HepG2 (cell line): ENCODE results near the gene CELSR3. TPM values are rescaled to one million over a fixed set of nuclear protein-coding genes. Genes with fewer than 3 reads are reported as not detected.

Experiments
- ATAC-seq: fragments of 200-7000 bp; cut with Tn5 transposase; 3 replicates; pipeline ENCODE4 v1.9.1; 2020; ENCODE audit warnings: mild to moderate bottlenecking, moderate library complexity
- BruUV-seq: library from RNA; stranded (reverse); fragments of 400-500 nt; replicated peaks from 2 replicates; lab custom pipeline; 2021; lab: Mats Ljungman, UMichigan
- CTCF ChIA-PET: fragments of 300-600 bp; formaldehyde crosslinking; extraction: SDS; loops from one replicate; lab custom pipeline; 2021; ENCODE audit warnings: low total read pairs, inconsistent platforms, low intra/inter-chr PET ratio; lab: Yijun Ruan, JAX
- POLR2A ChIA-PET: fragments of 350-600 bp; sonication (Branson Sonifier 250); formaldehyde crosslinking; loops from one replicate; lab custom pipeline; 2020; ENCODE audit warnings: antibody characterized with exemption, inconsistent platforms; lab: Yijun Ruan, JAX
- DNase-seq: peaks from one replicate; pipeline ENCODE4 v3.0.0-alpha.2; 2015; ENCODE audit warnings: low spot score
- FAIRE-seq: peaks from 3 replicates; lab custom pipeline; 2011; peaks lifted over from hg19 to GRCh38; lab: Jason Lieb, UNC
- H2AFZ ChIP-seq: one replicate; pipeline ENCODE4 v1.6.1; 2011; ENCODE audit warnings: low read length, inconsistent platforms
- H3K27ac ChIP-seq: fragments of 300-600 bp; 3 replicates; pipeline ENCODE4 v1.8.0; 2011; ENCODE audit warnings: mixed run types, mild to moderate bottlenecking, mixed read lengths, low read length, inconsistent platforms; ENCODE audit not compliant: insufficient read depth; ENCODE audit errors: extremely low read length
- H3K27me3 ChIP-seq, 2 experiments: fragments of 200-600 bp in 1 of 2; 2 replicates in 1 of 2; 3 replicates in 1 of 2; pipeline versions ENCODE4 v1.6.0 to v1.8.0; 2011; ENCODE audit warnings: low read length in 2 of 2, mild to moderate bottlenecking in 2 of 2, moderate library complexity in 2 of 2, inconsistent platforms in 1 of 2; ENCODE audit not compliant: insufficient read depth in 2 of 2, control insufficient read depth in 1 of 2
- H3K36me3 ChIP-seq, 2 experiments: fragments of 200-600 bp in 1 of 2; replicated peaks in 1 of 2; 2 replicates in 1 of 2; 3 replicates in 1 of 2; pipeline versions ENCODE4 v1.5.1 to v1.8.0; 2011; ENCODE audit warnings: low read length in 2 of 2, inconsistent platforms in 1 of 2; ENCODE audit not compliant: insufficient read depth in 2 of 2, control insufficient read depth in 1 of 2
- H3K4me1 ChIP-seq: 2 replicates; pipeline ENCODE4 v1.5.1; 2012; ENCODE audit warnings: low read length, inconsistent platforms; ENCODE audit not compliant: insufficient read depth
- H3K4me2 ChIP-seq: 2 replicates; pipeline ENCODE4 v1.6.0; 2011; ENCODE audit warnings: low read depth, low read length, inconsistent platforms
- H3K4me3 ChIP-seq, 3 experiments: fragments of 200-600 bp in 1 of 3; sonication (generic), shearing (Covaris generic) in 1 of 3; replicated peaks in 1 of 3; 2 replicates each; pipeline ENCODE4 v1.5.1; 2011 to 2016; ENCODE audit warnings: low read length in 3 of 3, inconsistent platforms in 2 of 3, low read depth in 2 of 3, mild to moderate bottlenecking in 2 of 3, control low read depth in 1 of 3, mixed read lengths in 1 of 3; ENCODE audit not compliant: insufficient read depth in 1 of 3
- H3K79me2 ChIP-seq: one replicate; pipeline ENCODE4 v1.6.1; 2011; ENCODE audit warnings: low read length, inconsistent platforms; ENCODE audit not compliant: insufficient read depth
- H3K9ac ChIP-seq: 2 replicates; pipeline ENCODE4 v1.6.0; 2011; ENCODE audit warnings: mild to moderate bottlenecking, low read depth, low read length, inconsistent platforms; ENCODE audit not compliant: insufficient read depth
- H3K9me3 ChIP-seq: 2 replicates; pipeline ENCODE4 v1.5.1; 2012; ENCODE audit warnings: mild to moderate bottlenecking, low read length
- H4K20me1 ChIP-seq: 2 replicates; pipeline ENCODE4 v1.6.0; 2011; ENCODE audit warnings: inconsistent platforms, mild to moderate bottlenecking, low read length, moderate library complexity; ENCODE audit not compliant: insufficient read depth
- ETV6 ChIP-seq: sonication (generic); formaldehyde crosslinking; conservative IDR thresholded peaks from 2 replicates; pipeline ENCODE4 v1.4.0; 2020; ENCODE audit warnings: missing genetic modification reagents
- FOXA1 ChIP-seq, 2 experiments: fragments of 450-650 bp in 1 of 2; sonication (generic) in 1 of 2; formaldehyde crosslinking in 1 of 2; IDR thresholded peaks; 2 replicates each; pipeline versions ENCODE4 v1.4.0 to v1.6.1; 2016 to 2020; ENCODE audit warnings: missing genetic modification reagents in 1 of 2
- ISX ChIP-seq: sonication (generic); formaldehyde crosslinking; conservative IDR thresholded peaks from 2 replicates; pipeline ENCODE4 v1.5.0; 2020; ENCODE audit warnings: missing genetic modification reagents
- RBM22 ChIP-seq: fragments of 200-400 bp; formaldehyde crosslinking; optimal IDR thresholded peaks from 2 replicates; pipeline ENCODE3; 2017; ENCODE audit warnings: mild to moderate bottlenecking, low read length, moderate library complexity
- SRF ChIP-seq: IDR thresholded peaks from 2 replicates; pipeline ENCODE4 v1.6.1; 2011; ENCODE audit warnings: mild to moderate bottlenecking, low read depth, low read length, moderate library complexity
- STAG1 ChIP-seq: sonication (generic); formaldehyde crosslinking; IDR thresholded peaks from 2 replicates; pipeline ENCODE4 v1.4.0; 2020; ENCODE audit warnings: missing genetic modification reagents
- WGBS: methylation state at CpG from one replicate; pipeline ENCODE4 v1.1.6; 2017; ENCODE audit warnings: low lambda C conversion rate; 5-methylcytosine and 5-hydroxymethylcytosine counted together
- in situ Hi-C: cut with HindIII; loops from 2 replicates; pipeline ENCODE4 v1.10.0; 2017; ENCODE audit warnings: low pct_unique_long_range_greater_than_20kb; ENCODE audit not compliant: extremely low pct_ligation_motif_present
- intact Hi-C: fragments of 100-400 bp; cut with micrococcal nuclease; formaldehyde crosslinking; loops from one replicate; pipeline ENCODE4 v1.10.0; 2022; ENCODE audit not compliant: unreplicated experiment
- polyA plus RNA-seq, 8 experiments: library from polyadenylated mRNA; depleted of rRNA in 3 of 8; stranded (reverse) in 7 of 8; unstranded in 1 of 8; fragments of >200 nt; fragmentation: Illumina TruSeq in 4 of 8; extraction: Trizol in 4 of 8; gene quantifications; 2 replicates each; pipeline versions ENCODE4 v1.2.1 to v1.2.3, GENCODE V29; 2011 to 2016; ENCODE audit warnings: low read depth in 4 of 8, missing spikeins in 1 of 8, mixed read lengths in 1 of 8; ENCODE audit not compliant: insufficient read depth in 1 of 8
- total RNA-seq, 5 experiments: library from RNA; depleted of rRNA; stranded (reverse); fragments of >200 nt; fragmentation: Illumina TruSeq; extraction: Trizol; gene quantifications; 2 replicates each; pipeline ENCODE4 v1.2.3, GENCODE V29; 2016; ENCODE audit warnings: low read depth in 1 of 5
- TF ChIP-seq, protein P1 (sequence below): sonication (generic); formaldehyde crosslinking; IDR thresholded peaks from 2 replicates; pipeline ENCODE4 v1.8.0; 2022; ENCODE audit warnings: missing genetic modification reagents, mild to moderate bottlenecking, inconsistent platforms, borderline replicate concordance

The CELSR3 gene
- total and polyA plus RNA-seq, 2 of the 13 experiments (the other 11 are each of a cell fraction or from before 2014, with no cell fraction given): 5.4 to 6.7 TPM

GRCh38 chr3:48698891-48699290, 36.2 kb upstream of the CELSR3 start:
- no TSS peak for BruUV-seq
- no peak overlapping the region for H2AFZ ChIP-seq
- H3K27me3 ChIP-seq: no peaks in the 10 kb centered on the region
- no peak overlapping the region for H3K9ac ChIP-seq
- 96% methylated on average over 8 of the region's 8 CpGs for WGBS
- no peak overlapping the region for H3K4me3 ChIP-seq
- FAIRE-seq: no peak
- in situ Hi-C loops: no loop called here
- peaks cover 19 to 50% of the 10 kb centered on the region in 2 experiments for H3K36me3 ChIP-seq
- H3K4me1 ChIP-seq: peaks cover 12% of the 10 kb centered on the region
- ChIA-PET POLR2A (interaction anchor here (1.4 kb wide), 1 partner anchor 10 kb away, joined by 3 read pairs; no protein-coding TSS in a partner anchor), CTCF (no interaction called here)
- H3K4me2 ChIP-seq: no peak overlapping the region
- peaks cover 67% of the 10 kb centered on the region for H3K79me2 ChIP-seq
- no peak overlapping the region for H3K27ac ChIP-seq
- DNase-seq: no peak
- intact Hi-C loops: no loop called here
- H3K9me3 ChIP-seq: no peaks in the 10 kb centered on the region
- ATAC-seq: no peak
- TF ChIP-seq ETV6 (CRISPR knock-in tag) (no peak), ISX (CRISPR knock-in tag) (no peak), RBM22 (peak; percentile 55), SRF (no peak)
- H4K20me1 ChIP-seq: peaks cover 68% of the 10 kb centered on the region

DNA sequence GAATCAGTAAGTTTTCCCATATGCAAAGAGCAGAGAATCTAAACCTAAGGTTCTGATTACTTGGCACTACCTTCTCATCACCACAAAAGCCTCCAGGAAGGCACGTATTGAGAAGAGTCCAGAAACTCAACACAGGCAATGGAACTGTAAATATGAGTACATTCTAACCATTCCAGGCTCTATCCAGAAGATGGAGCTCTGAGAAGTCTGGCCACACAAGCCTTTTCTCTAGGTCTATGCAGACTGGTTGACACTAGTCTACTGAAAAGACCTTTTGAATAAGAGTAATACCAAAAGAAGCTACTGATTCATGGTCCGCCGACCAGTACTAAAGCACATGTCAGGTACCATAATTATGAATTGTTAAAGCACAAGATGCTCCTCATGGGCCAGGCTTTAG, 35.3 kb upstream of the CELSR3 start:
- in situ Hi-C loops (no loop called here), intact Hi-C loops (no loop called here)
- no peak overlapping the region for H2AFZ ChIP-seq
- H3K4me3 ChIP-seq: no peak overlapping the region
- ATAC-seq (peak; percentile 56), DNase-seq (no peak), FAIRE-seq (no peak)
- ChIA-PET CTCF (no interaction called here), POLR2A (interaction anchor here (0.7 to 2.0 kb wide), 2 partner anchors 12 to 42 kb away, joined by 3 to 7 read pairs; partner anchors contain the start of gene NCKIPSD)
- no peak overlapping the region for H3K9ac ChIP-seq
- 94% methylated on average over 3 of the region's 3 CpGs for WGBS
- H3K4me2 ChIP-seq: no peak overlapping the region
- TF ChIP-seq STAG1 (CRISPR knock-in tag) (0 out of 2 replicates have a peak, but pooled peaks have one; percentile 4), FOXA1 (IDR thresholded peaks at IDR 0.05) (no peak), FOXA1 (CRISPR knock-in tag; IDR thresholded peaks at IDR 0.05) (0 out of 2 replicates have a peak, but pooled peaks have one; percentile 7), RBM22 (peak; percentile 60)
- TF ChIP-seq, protein P1, sequence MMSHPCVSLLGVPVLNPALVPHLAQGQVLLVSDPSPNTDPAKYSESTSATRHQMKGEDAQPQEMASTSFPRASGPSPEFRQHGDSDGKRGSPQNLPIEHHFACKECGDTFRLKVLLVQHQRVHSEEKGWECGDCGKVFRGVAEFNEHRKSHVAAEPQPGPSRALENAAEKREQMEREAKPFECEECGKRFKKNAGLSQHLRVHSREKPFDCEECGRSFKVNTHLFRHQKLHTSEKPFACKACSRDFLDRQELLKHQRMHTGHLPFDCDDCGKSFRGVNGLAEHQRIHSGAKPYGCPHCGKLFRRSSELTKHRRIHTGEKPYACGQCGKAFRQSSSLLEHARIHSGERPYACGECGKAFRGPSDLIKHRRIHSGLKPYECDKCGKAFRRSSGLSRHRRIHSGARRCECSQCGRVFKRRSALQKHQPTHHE (CRISPR knock-in tag): no peak
- H3K79me2 ChIP-seq: peaks cover 62% of the 10 kb centered on the region
- no peaks in the 10 kb centered on the region for H3K27me3 ChIP-seq
- H3K27ac ChIP-seq: no peak overlapping the region
- H3K36me3 ChIP-seq: peaks cover 25 to 59% of the 10 kb centered on the region in 2 experiments
- H3K9me3 ChIP-seq: no peaks in the 10 kb centered on the region
- H3K4me1 ChIP-seq: peaks cover 12% of the 10 kb centered on the region
- BruUV-seq: no TSS peak
- peaks cover 66% of the 10 kb centered on the region for H4K20me1 ChIP-seq
